Measurements from ENCODE around the gene FCGBP. TPM values are rescaled to one million over a fixed set of nuclear protein-coding genes. Genes with fewer than 3 reads are reported as not detected.
A peak's percentile ranks its signal among the peaks of the same experiment; 100 is the strongest.

The FCGBP gene
- total and polyA plus RNA-seq, 2 of the 4 experiments (the other 2 are of a cell fraction), result under 0.01 to 0.03 TPM

DNA sequence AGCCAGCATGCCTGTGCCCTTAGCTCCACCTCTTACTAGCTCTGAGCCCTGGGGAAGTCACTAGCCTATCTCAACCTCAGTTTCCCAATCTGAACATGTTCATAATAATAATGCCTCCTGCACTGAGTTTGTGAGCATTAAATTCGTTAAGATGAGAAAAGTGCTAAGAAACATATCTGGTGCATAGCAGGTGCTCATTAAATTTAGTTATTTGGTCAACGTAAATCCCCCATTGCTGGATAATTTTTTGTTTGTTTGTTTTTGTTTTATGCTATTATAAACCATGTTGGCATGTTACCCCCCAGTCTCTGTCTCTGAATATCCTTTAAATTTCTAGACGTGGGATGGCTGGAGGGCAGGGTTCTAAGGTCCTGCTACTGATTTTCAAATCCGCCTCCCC, 10.6 kb downstream of the FCGBP start:
- Histone ChIP-seq H3K9me3 (ENCODE audit: control insufficient read depth, insufficient read depth, low read length) (no peaks in the 10 kb centered on the region), H2AFZ (replicated peaks; ENCODE audit: low read length, poor library complexity) (peak overlapping the region; percentile 32), H4K8ac (ENCODE audit: low read depth in 2 of 2, low read length in 2 of 2) (no peak overlapping the region), H3K27me3 (ENCODE audit: control insufficient read depth, insufficient read depth, low read length) (no peaks in the 10 kb centered on the region), H3K18ac (ENCODE audit: low read depth, low read length) (no peak overlapping the region), H3K9me1 (ENCODE audit: insufficient read depth, low read length) (no peaks in the 10 kb centered on the region), H3K4me3 (ENCODE audit: insufficient read depth, low read depth, low read length) (no peak overlapping the region), H3K9ac (ENCODE audit: low read depth, low read length) (no peak overlapping the region), H3K14ac (replicated peaks; ENCODE audit: low read depth, low read length) (no peak overlapping the region), H3K27ac (ENCODE audit: insufficient read depth, low read length) (no peak overlapping the region), H3K4me1 (ENCODE audit: control insufficient read depth, insufficient read depth, low read length) (no peaks in the 10 kb centered on the region), H2BK5ac (ENCODE audit: low read depth, low read length, poor library complexity, severe bottlenecking) (no peak overlapping the region), H2AK9ac (replicated peaks; ENCODE audit: low read depth, low read length, poor library complexity) (no peak overlapping the region), H3K79me1 (ENCODE audit: low read depth in 1 of 2, low read length in 2 of 2) (no peaks in the 10 kb centered on the region), H3K4me2 (ENCODE audit: low read depth, low read length) (no peak overlapping the region), H3K36me3 (ENCODE audit: control insufficient read depth, insufficient read depth, low read length) (no peaks in the 10 kb centered on the region), H2BK20ac (ENCODE audit: low read depth, low read length) (no peak overlapping the region), H3K56ac (ENCODE audit: extremely low read depth, insufficient read depth, low read length) (no peak overlapping the region), H2AK5ac (ENCODE audit: low read depth, low read length) (no peak overlapping the region), H4K91ac (ENCODE audit: insufficient read depth, low read depth, low read length) (no peak overlapping the region), H4K20me1 (ENCODE audit: insufficient read depth, low read length) (no peaks in the 10 kb centered on the region), H2BK15ac (ENCODE audit: low read depth, low read length) (no peak overlapping the region), H3K23ac (ENCODE audit: low read depth, low read length) (no peak overlapping the region), H3K4ac (ENCODE audit: low read depth, low read length) (no peak overlapping the region), H2BK120ac (ENCODE audit: low read depth, low read length) (no peak overlapping the region), H4K5ac (ENCODE audit: low read depth, low read length) (no peak overlapping the region)
- dilution Hi-C loops (cut with HindIII; ENCODE audit: low sequenced_read_pairs, unreplicated experiment), result no loop called here
- TF ChIP-seq, protein P1, sequence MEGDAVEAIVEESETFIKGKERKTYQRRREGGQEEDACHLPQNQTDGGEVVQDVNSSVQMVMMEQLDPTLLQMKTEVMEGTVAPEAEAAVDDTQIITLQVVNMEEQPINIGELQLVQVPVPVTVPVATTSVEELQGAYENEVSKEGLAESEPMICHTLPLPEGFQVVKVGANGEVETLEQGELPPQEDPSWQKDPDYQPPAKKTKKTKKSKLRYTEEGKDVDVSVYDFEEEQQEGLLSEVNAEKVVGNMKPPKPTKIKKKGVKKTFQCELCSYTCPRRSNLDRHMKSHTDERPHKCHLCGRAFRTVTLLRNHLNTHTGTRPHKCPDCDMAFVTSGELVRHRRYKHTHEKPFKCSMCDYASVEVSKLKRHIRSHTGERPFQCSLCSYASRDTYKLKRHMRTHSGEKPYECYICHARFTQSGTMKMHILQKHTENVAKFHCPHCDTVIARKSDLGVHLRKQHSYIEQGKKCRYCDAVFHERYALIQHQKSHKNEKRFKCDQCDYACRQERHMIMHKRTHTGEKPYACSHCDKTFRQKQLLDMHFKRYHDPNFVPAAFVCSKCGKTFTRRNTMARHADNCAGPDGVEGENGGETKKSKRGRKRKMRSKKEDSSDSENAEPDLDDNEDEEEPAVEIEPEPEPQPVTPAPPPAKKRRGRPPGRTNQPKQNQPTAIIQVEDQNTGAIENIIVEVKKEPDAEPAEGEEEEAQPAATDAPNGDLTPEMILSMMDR (conservative IDR thresholded peaks at IDR 0.05; ENCODE audit: low read depth, low read length), result no peak
- TF ChIP-seq MXI1 (IDR thresholded peaks at IDR 0.05; ENCODE audit: borderline replicate concordance, low read depth, low read length) (no peak), SMC3 (IDR thresholded peaks at IDR 0.05; ENCODE audit: low read depth, low read length) (no peak), POLR2A (IDR thresholded peaks at IDR 0.05; ENCODE audit: low read depth, low read length) (no peak), NFE2L2 (IDR thresholded peaks at IDR 0.05; ENCODE audit: low read depth, low read length) (no peak), FOS (IDR thresholded peaks at IDR 0.05; ENCODE audit: low read depth, low read length) (no peak), RAD21 (IDR thresholded peaks at IDR 0.05; ENCODE audit: low read length) (no peak), MAFK (IDR thresholded peaks at IDR 0.05; ENCODE audit: low read depth, low read length) (no peak), CHD1 (IDR thresholded peaks at IDR 0.05; ENCODE audit: low read depth, low read length) (no peak), MAZ (IDR thresholded peaks at IDR 0.05; ENCODE audit: borderline replicate concordance, low read depth, low read length) (no peak)
- TF ChIP-seq, protein P2, sequence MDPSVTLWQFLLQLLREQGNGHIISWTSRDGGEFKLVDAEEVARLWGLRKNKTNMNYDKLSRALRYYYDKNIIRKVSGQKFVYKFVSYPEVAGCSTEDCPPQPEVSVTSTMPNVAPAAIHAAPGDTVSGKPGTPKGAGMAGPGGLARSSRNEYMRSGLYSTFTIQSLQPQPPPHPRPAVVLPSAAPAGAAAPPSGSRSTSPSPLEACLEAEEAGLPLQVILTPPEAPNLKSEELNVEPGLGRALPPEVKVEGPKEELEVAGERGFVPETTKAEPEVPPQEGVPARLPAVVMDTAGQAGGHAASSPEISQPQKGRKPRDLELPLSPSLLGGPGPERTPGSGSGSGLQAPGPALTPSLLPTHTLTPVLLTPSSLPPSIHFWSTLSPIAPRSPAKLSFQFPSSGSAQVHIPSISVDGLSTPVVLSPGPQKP (IDR thresholded peaks at IDR 0.05; ENCODE audit: borderline replicate concordance, low read depth, low read length), result no peak
- TF ChIP-seq, protein P3, sequence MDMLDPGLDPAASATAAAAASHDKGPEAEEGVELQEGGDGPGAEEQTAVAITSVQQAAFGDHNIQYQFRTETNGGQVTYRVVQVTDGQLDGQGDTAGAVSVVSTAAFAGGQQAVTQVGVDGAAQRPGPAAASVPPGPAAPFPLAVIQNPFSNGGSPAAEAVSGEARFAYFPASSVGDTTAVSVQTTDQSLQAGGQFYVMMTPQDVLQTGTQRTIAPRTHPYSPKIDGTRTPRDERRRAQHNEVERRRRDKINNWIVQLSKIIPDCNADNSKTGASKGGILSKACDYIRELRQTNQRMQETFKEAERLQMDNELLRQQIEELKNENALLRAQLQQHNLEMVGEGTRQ (IDR thresholded peaks at IDR 0.05; ENCODE audit: low read depth, low read length), result no peak
- in situ Hi-C loops (cut with MboI; ENCODE audit: low sequenced_read_pairs), result no loop called here
- BruUV-seq (replicated peaks), result no TSS peak
- intact Hi-C loops (cut with micrococcal nuclease), result no loop called here
- no peak for ATAC-seq (ENCODE audit: low read depth)
- DNase-seq, result no peak
- POLR2A ChIA-PET (ENCODE audit: unreplicated experiment), result no interaction called here
- WGBS, 2 experiments (ENCODE audit: extremely low coverage in 2 of 2, insufficient read length in 1 of 2), result no CpG with 5 or more reads among the region's 4 CpGs
- CTCF ChIA-PET, result interaction anchor here (0.6 kb wide), 1 partner anchor 21 kb away, joined by 3 read pairs; no protein-coding TSS in a partner anchor

Measured in IMR-90 (cell line).